Measurements from ENCODE around the gene HABP4.

DNA sequence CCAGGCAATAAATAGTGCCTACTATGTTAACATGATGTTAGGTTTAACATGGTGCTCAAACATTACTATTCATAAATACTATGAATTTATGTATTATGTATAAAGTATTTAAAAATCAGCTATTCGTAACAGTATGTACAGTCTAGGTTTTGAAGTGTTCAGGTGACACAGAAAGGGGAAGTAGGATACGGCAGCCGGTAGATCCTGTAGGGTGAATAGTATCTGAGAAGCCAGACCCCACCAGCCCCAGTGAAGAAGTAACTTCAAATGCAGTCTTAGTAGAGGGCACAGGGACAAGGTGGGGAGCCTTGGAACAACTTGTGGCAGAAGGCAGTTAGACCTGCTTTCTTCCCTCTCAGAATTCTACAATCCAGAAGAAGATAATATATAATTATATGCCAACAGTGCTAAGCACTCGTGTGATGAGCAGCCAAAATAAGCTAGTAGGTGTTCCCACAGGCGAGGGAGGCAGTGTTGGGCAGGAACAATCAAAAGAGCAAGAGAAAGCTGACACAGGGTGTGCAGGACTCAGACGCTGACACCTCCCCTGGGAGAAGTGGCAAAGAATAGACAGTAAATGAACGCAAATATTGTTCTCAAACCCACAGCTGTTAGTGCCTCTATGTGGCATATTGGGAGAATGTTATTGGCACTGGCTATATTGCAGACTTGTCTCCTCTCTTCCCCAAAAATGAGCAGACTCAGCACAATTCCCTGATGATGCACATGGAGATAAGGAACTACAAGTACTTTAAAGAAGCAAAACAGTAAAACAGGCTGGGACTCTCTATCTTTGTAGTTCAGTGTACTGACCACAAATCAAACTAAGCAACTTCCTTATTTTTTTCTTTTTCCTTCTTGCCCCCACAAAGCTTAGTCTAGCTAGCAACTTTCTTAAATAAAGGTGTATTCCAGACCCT, 36.4 kb upstream of the HABP4 start:
- TF ChIP-seq, protein P1, sequence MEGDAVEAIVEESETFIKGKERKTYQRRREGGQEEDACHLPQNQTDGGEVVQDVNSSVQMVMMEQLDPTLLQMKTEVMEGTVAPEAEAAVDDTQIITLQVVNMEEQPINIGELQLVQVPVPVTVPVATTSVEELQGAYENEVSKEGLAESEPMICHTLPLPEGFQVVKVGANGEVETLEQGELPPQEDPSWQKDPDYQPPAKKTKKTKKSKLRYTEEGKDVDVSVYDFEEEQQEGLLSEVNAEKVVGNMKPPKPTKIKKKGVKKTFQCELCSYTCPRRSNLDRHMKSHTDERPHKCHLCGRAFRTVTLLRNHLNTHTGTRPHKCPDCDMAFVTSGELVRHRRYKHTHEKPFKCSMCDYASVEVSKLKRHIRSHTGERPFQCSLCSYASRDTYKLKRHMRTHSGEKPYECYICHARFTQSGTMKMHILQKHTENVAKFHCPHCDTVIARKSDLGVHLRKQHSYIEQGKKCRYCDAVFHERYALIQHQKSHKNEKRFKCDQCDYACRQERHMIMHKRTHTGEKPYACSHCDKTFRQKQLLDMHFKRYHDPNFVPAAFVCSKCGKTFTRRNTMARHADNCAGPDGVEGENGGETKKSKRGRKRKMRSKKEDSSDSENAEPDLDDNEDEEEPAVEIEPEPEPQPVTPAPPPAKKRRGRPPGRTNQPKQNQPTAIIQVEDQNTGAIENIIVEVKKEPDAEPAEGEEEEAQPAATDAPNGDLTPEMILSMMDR (IDR thresholded peaks at IDR 0.05), result no peak
- no peak for TF ChIP-seq POLR2A (IDR thresholded peaks at IDR 0.05)
